Activated B cell treated with CpG ODN at 0.5 μM for 24 hours (primary cell): Measurements from ENCODE around the gene FGGY. TPM values are rescaled to one million over a fixed set of nuclear protein-coding genes. Genes with fewer than 3 reads are reported as not detected.

Experiments used
- ATAC-seq: fragments of 200-7000 bp; cut with Tn5 transposase; one replicate; pipeline ENCODE4 v1.10.0; 2021; ENCODE audit warnings: low read depth, mild to moderate bottlenecking, moderate library complexity
- CTCF ChIA-PET: fragments of 350-600 bp; sonication (Branson Sonifier 250); formaldehyde crosslinking; loops from one replicate; lab custom pipeline; 2021; ENCODE audit warnings: antibody characterized with exemption; lab: Charles Lee
- POLR2A ChIA-PET: fragments of 350-600 bp; sonication (Branson Sonifier 250); formaldehyde crosslinking; loops from one replicate; lab custom pipeline; 2021; ENCODE audit warnings: antibody characterized with exemption; lab: Charles Lee
- DNase-seq: peaks from one replicate; pipeline ENCODE4 v3.0.0; 2022
- H3K27ac Mint-ChIP-seq: one replicate; pipeline ENCODE4 v1.8.0; 2020; ENCODE audit warnings: mixed read lengths
- H3K27me3 Mint-ChIP-seq: one replicate; pipeline ENCODE4 v1.8.0; 2021; ENCODE audit warnings: mixed read lengths
- H3K36me3 Mint-ChIP-seq: one replicate; pipeline ENCODE4 v1.8.0; 2021; ENCODE audit warnings: low read depth, mixed read lengths
- H3K4me1 Mint-ChIP-seq: one replicate; pipeline ENCODE4 v1.8.0; 2021; ENCODE audit warnings: mixed read lengths
- H3K4me3 Mint-ChIP-seq: one replicate; pipeline ENCODE4 v1.8.0; 2020; ENCODE audit warnings: mild to moderate bottlenecking, mixed read lengths
- H3K9me3 Mint-ChIP-seq: one replicate; pipeline ENCODE4 v1.8.0; 2020; ENCODE audit warnings: mixed read lengths
- intact Hi-C: fragments of 100-400 bp; cut with micrococcal nuclease; formaldehyde crosslinking; loops from one replicate; pipeline ENCODE4 v1.15.1; 2024
- total RNA-seq: library from RNA; stranded (reverse); gene quantifications from 2 replicates; pipeline ENCODE4 v1.2.3, GENCODE V29; 2022
- TF ChIP-seq, protein P1 (sequence below): fragments of 200-600 bp; IDR thresholded peaks from one replicate; pipeline ENCODE4 v1.8.0; 2022; ENCODE audit warnings: antibody characterized with exemption, mild to moderate bottlenecking

The FGGY gene
- total RNA-seq, 1 donor from 2014 or later, result 24.0 TPM

DNA sequence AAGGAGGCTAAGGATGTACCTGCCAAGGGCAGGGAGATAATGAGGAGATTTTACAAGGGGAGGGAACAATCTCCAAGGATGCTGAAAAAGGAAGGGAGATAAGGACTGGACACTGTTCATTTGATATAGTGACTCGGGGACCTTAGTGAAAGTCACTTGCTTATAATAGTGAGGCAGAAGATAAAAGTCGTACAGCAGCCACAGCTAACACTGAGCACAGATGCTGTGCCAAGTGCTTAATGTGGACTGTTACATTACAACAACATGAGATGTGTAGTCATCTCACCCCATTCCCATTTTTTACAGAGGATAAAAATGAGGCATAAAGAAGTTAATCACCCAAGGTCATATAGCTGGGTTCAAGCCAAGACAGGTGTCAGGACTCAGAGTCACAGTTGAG, 181.9 kb downstream of the FGGY start:
- Mint-ChIP-seq H3K36me3 (no peaks in the 10 kb centered on the region), H3K4me1 (peaks cover 17% of the 10 kb centered on the region), H3K4me3 (no peak overlapping the region), H3K27ac (no peak overlapping the region), H3K27me3 (no peaks in the 10 kb centered on the region), H3K9me3 (no peaks in the 10 kb centered on the region)
- TF ChIP-seq, protein P1, sequence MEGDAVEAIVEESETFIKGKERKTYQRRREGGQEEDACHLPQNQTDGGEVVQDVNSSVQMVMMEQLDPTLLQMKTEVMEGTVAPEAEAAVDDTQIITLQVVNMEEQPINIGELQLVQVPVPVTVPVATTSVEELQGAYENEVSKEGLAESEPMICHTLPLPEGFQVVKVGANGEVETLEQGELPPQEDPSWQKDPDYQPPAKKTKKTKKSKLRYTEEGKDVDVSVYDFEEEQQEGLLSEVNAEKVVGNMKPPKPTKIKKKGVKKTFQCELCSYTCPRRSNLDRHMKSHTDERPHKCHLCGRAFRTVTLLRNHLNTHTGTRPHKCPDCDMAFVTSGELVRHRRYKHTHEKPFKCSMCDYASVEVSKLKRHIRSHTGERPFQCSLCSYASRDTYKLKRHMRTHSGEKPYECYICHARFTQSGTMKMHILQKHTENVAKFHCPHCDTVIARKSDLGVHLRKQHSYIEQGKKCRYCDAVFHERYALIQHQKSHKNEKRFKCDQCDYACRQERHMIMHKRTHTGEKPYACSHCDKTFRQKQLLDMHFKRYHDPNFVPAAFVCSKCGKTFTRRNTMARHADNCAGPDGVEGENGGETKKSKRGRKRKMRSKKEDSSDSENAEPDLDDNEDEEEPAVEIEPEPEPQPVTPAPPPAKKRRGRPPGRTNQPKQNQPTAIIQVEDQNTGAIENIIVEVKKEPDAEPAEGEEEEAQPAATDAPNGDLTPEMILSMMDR, result no peak
- intact Hi-C loops, result no loop called here
- no peak for DNase-seq
- ATAC-seq, result no peak
- ChIA-PET CTCF (no interaction called here), POLR2A (no interaction called here)

DNA sequence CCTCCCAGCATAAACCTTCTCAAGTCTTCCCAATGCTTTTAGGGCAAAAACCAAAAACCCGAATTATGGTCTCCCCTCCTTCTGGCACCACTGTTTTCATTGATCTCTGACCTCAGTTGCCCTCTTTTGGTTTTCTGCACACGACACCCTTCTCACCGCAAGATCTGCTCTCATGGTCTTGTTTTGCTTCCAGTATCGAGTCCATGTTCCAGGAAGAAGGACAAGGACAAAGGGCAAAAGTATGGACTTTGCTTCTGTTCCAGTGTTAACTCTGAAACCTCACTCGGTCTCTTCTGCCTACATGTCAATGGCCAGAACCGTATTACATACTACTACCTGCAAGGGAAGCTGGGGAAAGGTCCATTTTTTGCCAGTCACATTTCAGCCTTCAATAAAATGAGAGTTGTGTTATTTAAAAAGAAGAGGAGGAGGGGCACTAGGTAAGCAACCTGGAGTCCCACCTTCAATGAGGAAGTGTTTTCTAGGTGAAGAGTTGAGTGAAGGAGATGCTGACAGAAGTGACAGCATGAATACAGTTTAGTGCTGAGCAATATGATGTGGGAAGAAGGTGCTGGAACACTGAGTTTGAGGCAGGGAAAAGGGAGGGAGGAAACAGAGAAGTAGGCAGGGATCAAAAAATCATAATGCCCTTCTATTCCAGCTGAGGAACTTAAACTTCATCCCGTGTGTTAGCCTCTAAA, 183.4 kb downstream of the FGGY start:
- TF ChIP-seq, protein P1, result no peak
- ChIA-PET CTCF (no interaction called here), POLR2A (no interaction called here)
- Mint-ChIP-seq H3K4me1 (peaks cover 26% of the 10 kb centered on the region), H3K9me3 (no peaks in the 10 kb centered on the region), H3K36me3 (no peaks in the 10 kb centered on the region), H3K27ac (no peak overlapping the region), H3K4me3 (no peak overlapping the region), H3K27me3 (no peaks in the 10 kb centered on the region)
- ATAC-seq, result no peak
- no peak for DNase-seq
- intact Hi-C loops, result no loop called here

- Mint-ChIP-seq H3K27ac (no peak overlapping the region), H3K36me3 (no peaks in the 10 kb centered on the region), H3K4me3 (no peak overlapping the region), H3K27me3 (no peaks in the 10 kb centered on the region), H3K4me1 (peaks cover 26% of the 10 kb centered on the region), H3K9me3 (no peaks in the 10 kb centered on the region)
- DNase-seq, result no peak
- TF ChIP-seq, protein P1, result no peak
- CTCF ChIA-PET, result no interaction called here
- POLR2A ChIA-PET, result no interaction called here
- no peak for ATAC-seq
- intact Hi-C loops, result no loop called here
Measured at GRCh38 chr1:59481881-59482505, 185.1 kb downstream of the FGGY start.

DNA sequence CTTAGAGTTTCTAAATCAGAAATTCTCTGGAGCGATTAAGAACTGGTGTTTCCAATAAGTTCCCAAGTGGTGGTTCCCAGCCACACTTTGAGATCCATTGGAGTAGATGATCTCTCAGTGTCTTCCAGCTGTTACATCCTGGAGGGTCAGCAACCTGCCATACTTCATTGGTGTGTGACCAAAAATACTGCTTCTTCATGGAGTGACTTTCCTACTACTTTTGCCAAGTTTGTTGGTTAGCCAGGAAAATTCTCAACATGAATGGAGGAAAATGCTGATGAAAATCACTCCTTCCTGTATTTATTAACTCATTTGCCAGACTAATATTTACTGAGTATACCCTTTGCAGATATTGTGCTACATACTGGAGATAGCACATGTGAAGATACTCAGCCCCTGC, 186.1 kb downstream of the FGGY start:
- H3K4me1 Mint-ChIP-seq, result peaks cover 28% of the 10 kb centered on the region
- ChIA-PET CTCF (no interaction called here), POLR2A (interaction anchor here (1.0 kb wide), 1 partner anchor 186 kb away, joined by 3 read pairs; no protein-coding TSS in a partner anchor)
- no peaks in the 10 kb centered on the region for H3K9me3 Mint-ChIP-seq
- H3K36me3 Mint-ChIP-seq, result no peaks in the 10 kb centered on the region
- ATAC-seq (no peak), DNase-seq (no peak)
- TF ChIP-seq, protein P1, result no peak
- no peak overlapping the region for H3K27ac Mint-ChIP-seq
- intact Hi-C loops, result no loop called here
- H3K27me3 Mint-ChIP-seq, result no peaks in the 10 kb centered on the region
- no peak overlapping the region for H3K4me3 Mint-ChIP-seq

- TF ChIP-seq, protein P1, result no peak
- no peak for DNase-seq
- no peaks in the 10 kb centered on the region for H3K9me3 Mint-ChIP-seq
- intact Hi-C loops, result no loop called here
- H3K4me1 Mint-ChIP-seq, result peaks cover 28% of the 10 kb centered on the region
- no peak overlapping the region for H3K4me3 Mint-ChIP-seq
- CTCF ChIA-PET, result no interaction called here
- ATAC-seq, result no peak
- peak overlapping the region; percentile 16 for H3K27ac Mint-ChIP-seq
- POLR2A ChIA-PET, result interaction anchor here (1.0 kb wide), 1 partner anchor 188 kb away, joined by 3 read pairs; no protein-coding TSS in a partner anchor
- no peaks in the 10 kb centered on the region for H3K36me3 Mint-ChIP-seq
- no peaks in the 10 kb centered on the region for H3K27me3 Mint-ChIP-seq
Measured at GRCh38 chr1:59484096-59484495, 187.2 kb downstream of the FGGY start.
